ENCODE data around the gene LYSET. TPM values are rescaled to one million over a fixed set of nuclear protein-coding genes. Genes with fewer than 3 reads are reported as not detected.
A peak's percentile ranks its signal among the peaks of the same experiment; 100 is the strongest.

The LYSET gene
- total and polyA plus RNA-seq, 4 donors, result 11.6 to 32.8 (median 24.5) TPM

GRCh38 chr14:93185349-93185720 lies 218 bp downstream of the LYSET start:
- no peaks in the 10 kb centered on the region for H3K9me3 ChIP-seq (ENCODE audit: control insufficient read depth, insufficient read depth, low read length)
- H3K27ac ChIP-seq (ENCODE audit: low read depth, low read length), result peak overlapping the region; percentile 84
- peaks cover 21% of the 10 kb centered on the region for H3K36me3 ChIP-seq (ENCODE audit: control insufficient read depth, insufficient read depth, low read length)
- WGBS (ENCODE audit: insufficient coverage), result 0% methylated on average over 6 of the region's 10 CpGs
- H3K4me1 ChIP-seq (ENCODE audit: control insufficient read depth, insufficient read depth, low read length), result peaks cover 21% of the 10 kb centered on the region
- H3K4me3 ChIP-seq (ENCODE audit: low read depth, low read length), result peak overlapping the region; percentile 75
- H3K27me3 ChIP-seq (ENCODE audit: control insufficient read depth, insufficient read depth, low read length), result no peaks in the 10 kb centered on the region
- no peak for DNase-seq (ENCODE audit: low read depth in 4 of 6, low spot score in 6 of 6)

- Histone ChIP-seq H3K36me3 (ENCODE audit: control insufficient read depth, insufficient read depth, low read length) (peaks cover 19% of the 10 kb centered on the region), H3K27ac (ENCODE audit: low read depth, low read length) (no peak overlapping the region), H3K4me1 (ENCODE audit: control insufficient read depth, insufficient read depth, low read length) (peaks cover 21% of the 10 kb centered on the region), H3K27me3 (ENCODE audit: control insufficient read depth, insufficient read depth, low read length) (no peaks in the 10 kb centered on the region), H3K9me3 (ENCODE audit: control insufficient read depth, insufficient read depth, low read length) (no peaks in the 10 kb centered on the region), H3K4me3 (ENCODE audit: low read depth, low read length) (no peak overlapping the region)
- DNase-seq (ENCODE audit: low read depth in 4 of 6, low spot score in 6 of 6), result no peak
- WGBS (ENCODE audit: insufficient coverage), result 86% methylated on average over 1 of the region's 6 CpGs
These were observed 1.3 kb downstream of the LYSET start for GRCh38 chr14:93186466-93186865.

GRCh38 chr14:93186956-93187355 lies 1.8 kb downstream of the LYSET start:
- Histone ChIP-seq H3K4me1 (ENCODE audit: control insufficient read depth, insufficient read depth, low read length) (peaks cover 21% of the 10 kb centered on the region), H3K4me3 (ENCODE audit: low read depth, low read length) (no peak overlapping the region), H3K9me3 (ENCODE audit: control insufficient read depth, insufficient read depth, low read length) (no peaks in the 10 kb centered on the region), H3K27me3 (ENCODE audit: control insufficient read depth, insufficient read depth, low read length) (no peaks in the 10 kb centered on the region), H3K27ac (ENCODE audit: low read depth, low read length) (no peak overlapping the region), H3K36me3 (ENCODE audit: control insufficient read depth, insufficient read depth, low read length) (peaks cover 18% of the 10 kb centered on the region)
- WGBS (ENCODE audit: insufficient coverage), result no CpG with 5 or more reads among the region's 3 CpGs
- no peak for DNase-seq (ENCODE audit: low read depth in 4 of 6, low spot score in 6 of 6)

GRCh38 chr14:93195316-93195999 lies 10.3 kb downstream of the LYSET start:
- Histone ChIP-seq H3K27ac (ENCODE audit: low read depth, low read length) (no peak overlapping the region), H3K4me3 (ENCODE audit: low read depth, low read length) (no peak overlapping the region), H3K9me3 (ENCODE audit: control insufficient read depth, insufficient read depth, low read length) (no peaks in the 10 kb centered on the region), H3K4me1 (ENCODE audit: control insufficient read depth, insufficient read depth, low read length) (no peaks in the 10 kb centered on the region), H3K27me3 (ENCODE audit: control insufficient read depth, insufficient read depth, low read length) (no peaks in the 10 kb centered on the region), H3K36me3 (ENCODE audit: control insufficient read depth, insufficient read depth, low read length) (peaks cover 2% of the 10 kb centered on the region)
- 100% methylated on average over 1 of the region's 1 CpG for WGBS (ENCODE audit: insufficient coverage)
- no peak for DNase-seq (ENCODE audit: low read depth in 4 of 6, low spot score in 6 of 6)

- Histone ChIP-seq H3K4me3 (ENCODE audit: low read depth, low read length) (no peak overlapping the region), H3K9me3 (ENCODE audit: control insufficient read depth, insufficient read depth, low read length) (no peaks in the 10 kb centered on the region)
- whole genome bisulfite sequencing (ENCODE audit: insufficient coverage), result 92% methylated on average over 4 of the region's 4 CpGs
These were observed 13.9 kb downstream of the LYSET start for GRCh38 chr14:93199031-93199430.

GRCh38 chr14:93200553-93200952 lies 15.4 kb downstream of the LYSET start:
- Histone ChIP-seq H3K27me3 (ENCODE audit: control insufficient read depth, insufficient read depth, low read length) (no peaks in the 10 kb centered on the region), H3K4me3 (ENCODE audit: low read depth, low read length) (no peak overlapping the region), H3K4me1 (ENCODE audit: control insufficient read depth, insufficient read depth, low read length) (peaks cover 3% of the 10 kb centered on the region), H3K36me3 (ENCODE audit: control insufficient read depth, insufficient read depth, low read length) (peaks cover 5% of the 10 kb centered on the region), H3K9me3 (ENCODE audit: control insufficient read depth, insufficient read depth, low read length) (no peaks in the 10 kb centered on the region), H3K27ac (ENCODE audit: low read depth, low read length) (no peak overlapping the region)
- WGBS (ENCODE audit: insufficient coverage), result 100% methylated on average over 5 of the region's 5 CpGs
- DNase-seq (ENCODE audit: low read depth in 4 of 6, low spot score in 6 of 6), result no peak

More at GRCh38 chr14:93199031-93199430, 13.9 kb downstream of the LYSET start:
- Histone ChIP-seq H3K27ac (ENCODE audit: low read depth, low read length) (no peak overlapping the region), H3K4me1 (ENCODE audit: control insufficient read depth, insufficient read depth, low read length) (no peaks in the 10 kb centered on the region), H3K36me3 (ENCODE audit: control insufficient read depth, insufficient read depth, low read length) (peaks cover 2% of the 10 kb centered on the region), H3K27me3 (ENCODE audit: control insufficient read depth, insufficient read depth, low read length) (no peaks in the 10 kb centered on the region)
- no peak for DNase-seq (ENCODE audit: low read depth in 4 of 6, low spot score in 6 of 6)

- no CpG with 5 or more reads among the region's 7 CpGs for WGBS (ENCODE audit: insufficient coverage)
- H3K4me1 ChIP-seq (ENCODE audit: control insufficient read depth, insufficient read depth, low read length), result peaks cover 8% of the 10 kb centered on the region
These were observed 16.1 kb downstream of the LYSET start for GRCh38 chr14:93201155-93201704.

GRCh38 chr14:93206793-93207467 lies 21.8 kb downstream of the LYSET start, which contains the start of the genes GON7 and UBR7:
GON7 (minus strand) TSS chr14:93207065; CDS start chr14:93207037, 28 bp downstream.
UBR7 (plus strand) TSS chr14:93207256; CDS start chr14:93207292, 36 bp downstream.
- Histone ChIP-seq H3K36me3 (ENCODE audit: control insufficient read depth, insufficient read depth, low read length) (peaks cover 11% of the 10 kb centered on the region), H3K9me3 (ENCODE audit: control insufficient read depth, insufficient read depth, low read length) (no peaks in the 10 kb centered on the region), H3K4me1 (ENCODE audit: control insufficient read depth, insufficient read depth, low read length) (peaks cover 13% of the 10 kb centered on the region), H3K4me3 (ENCODE audit: low read depth, low read length) (peak within 1 kb of the TSS; percentile 82), H3K27me3 (ENCODE audit: control insufficient read depth, insufficient read depth, low read length) (no peaks in the 10 kb centered on the region), H3K27ac (ENCODE audit: low read depth, low read length) (peak within 1 kb of the TSS; percentile 86)
- 0% methylated on average over 60 of the region's 65 CpGs for WGBS (ENCODE audit: insufficient coverage)
- DNase-seq (ENCODE audit: low read depth in 4 of 6, low spot score in 6 of 6), result peak; percentile 87 to 99 (median 94)

More at GRCh38 chr14:93201155-93201704, 16.1 kb downstream of the LYSET start:
- peaks cover 5% of the 10 kb centered on the region for H3K36me3 ChIP-seq (ENCODE audit: control insufficient read depth, insufficient read depth, low read length)
- H3K27me3 ChIP-seq (ENCODE audit: control insufficient read depth, insufficient read depth, low read length), result no peaks in the 10 kb centered on the region
- H3K9me3 ChIP-seq (ENCODE audit: control insufficient read depth, insufficient read depth, low read length), result no peaks in the 10 kb centered on the region
- DNase-seq (ENCODE audit: low read depth in 4 of 6, low spot score in 6 of 6), result no peak
- no peak overlapping the region for H3K27ac ChIP-seq (ENCODE audit: low read depth, low read length)
- H3K4me3 ChIP-seq (ENCODE audit: low read depth, low read length), result no peak overlapping the region

- 0% methylated on average over 18 of the region's 23 CpGs for WGBS (ENCODE audit: insufficient coverage)
- Histone ChIP-seq H3K36me3 (ENCODE audit: control insufficient read depth, insufficient read depth, low read length) (peaks cover 11% of the 10 kb centered on the region), H3K27me3 (ENCODE audit: control insufficient read depth, insufficient read depth, low read length) (no peaks in the 10 kb centered on the region), H3K27ac (ENCODE audit: low read depth, low read length) (peak overlapping the region; percentile 86), H3K4me1 (ENCODE audit: control insufficient read depth, insufficient read depth, low read length) (peaks cover 13% of the 10 kb centered on the region), H3K9me3 (ENCODE audit: control insufficient read depth, insufficient read depth, low read length) (no peaks in the 10 kb centered on the region), H3K4me3 (ENCODE audit: low read depth, low read length) (peak overlapping the region; percentile 82)
- DNase-seq (ENCODE audit: low read depth in 4 of 6, low spot score in 6 of 6), result peak in 5 of 6 donors; percentile 12 to 76 (median 40)
These were observed 22.6 kb downstream of the LYSET start for GRCh38 chr14:93207468-93208308.
